DOHH2 (cell line): Measurements from ENCODE around the gene C6orf136.

Experiments used
- CTCF ChIP-seq: fragments of 200-600 bp; sonication (generic); IDR thresholded peaks from one replicate; pipeline ENCODE4 v1.5.1; 2014; ENCODE audit warnings: antibody characterized with exemption, mild to moderate bottlenecking, low read depth, low read length; ENCODE audit not compliant: poor library complexity, severe bottlenecking
- EZH2phosphoT487 ChIP-seq: fragments of 200-600 bp; sonication (generic); IDR thresholded peaks from 2 replicates; pipeline ENCODE4 v1.6.1; 2017; ENCODE audit warnings: borderline replicate concordance, mild to moderate bottlenecking, antibody characterized with exemption, low read length, moderate library complexity, mixed read lengths

- TF ChIP-seq CTCF (no peak), EZH2phosphoT487 (no peak)
These were observed 29.8 kb downstream of the C6orf136 start for GRCh38 chr6:30676660-30677285.
